ENCODE measurements around the gene SMARCD1. TPM values are rescaled to one million over a fixed set of nuclear protein-coding genes. Genes with fewer than 3 reads are reported as not detected.
A peak's percentile ranks its signal among the peaks of the same experiment; 100 is the strongest.

SMARCD1 gene
- total RNA-seq, 1 donor from 2014 or later, result 108 TPM

DNA sequence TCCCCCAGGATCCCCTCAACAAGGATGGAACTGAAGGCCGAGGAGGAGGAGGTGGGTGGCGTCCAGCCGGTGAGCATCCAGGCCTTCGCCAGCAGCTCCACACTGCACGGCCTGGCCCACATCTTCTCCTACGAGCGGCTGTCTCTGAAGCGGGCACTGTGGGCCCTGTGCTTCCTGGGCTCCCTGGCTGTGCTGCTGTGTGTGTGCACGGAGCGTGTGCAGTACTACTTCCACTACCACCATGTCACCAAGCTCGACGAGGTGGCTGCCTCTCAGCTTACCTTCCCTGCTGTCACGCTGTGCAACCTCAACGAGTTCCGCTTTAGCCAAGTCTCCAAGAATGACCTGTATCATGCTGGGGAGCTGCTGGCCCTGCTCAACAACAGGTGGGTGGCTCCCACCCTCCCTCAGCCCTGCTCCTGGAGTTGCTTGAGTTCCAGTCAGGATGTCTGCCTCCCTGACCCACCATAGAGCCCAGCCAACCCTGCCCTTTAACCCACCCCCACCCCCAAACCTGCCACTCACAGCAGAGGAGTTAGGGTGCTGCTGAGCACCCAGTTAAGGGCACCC is 26.3 kb upstream of the SMARCD1 start:
- no peak overlapping the region for H3K27ac Mint-ChIP-seq
- intact Hi-C loops (cut with micrococcal nuclease), result loop anchor here (5.0 kb wide), 1 partner anchor 282 kb away; no protein-coding TSS in a partner anchor
- TF ChIP-seq, protein P1, sequence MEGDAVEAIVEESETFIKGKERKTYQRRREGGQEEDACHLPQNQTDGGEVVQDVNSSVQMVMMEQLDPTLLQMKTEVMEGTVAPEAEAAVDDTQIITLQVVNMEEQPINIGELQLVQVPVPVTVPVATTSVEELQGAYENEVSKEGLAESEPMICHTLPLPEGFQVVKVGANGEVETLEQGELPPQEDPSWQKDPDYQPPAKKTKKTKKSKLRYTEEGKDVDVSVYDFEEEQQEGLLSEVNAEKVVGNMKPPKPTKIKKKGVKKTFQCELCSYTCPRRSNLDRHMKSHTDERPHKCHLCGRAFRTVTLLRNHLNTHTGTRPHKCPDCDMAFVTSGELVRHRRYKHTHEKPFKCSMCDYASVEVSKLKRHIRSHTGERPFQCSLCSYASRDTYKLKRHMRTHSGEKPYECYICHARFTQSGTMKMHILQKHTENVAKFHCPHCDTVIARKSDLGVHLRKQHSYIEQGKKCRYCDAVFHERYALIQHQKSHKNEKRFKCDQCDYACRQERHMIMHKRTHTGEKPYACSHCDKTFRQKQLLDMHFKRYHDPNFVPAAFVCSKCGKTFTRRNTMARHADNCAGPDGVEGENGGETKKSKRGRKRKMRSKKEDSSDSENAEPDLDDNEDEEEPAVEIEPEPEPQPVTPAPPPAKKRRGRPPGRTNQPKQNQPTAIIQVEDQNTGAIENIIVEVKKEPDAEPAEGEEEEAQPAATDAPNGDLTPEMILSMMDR (IDR thresholded peaks at IDR 0.05), result no peak
- ChIA-PET CTCF (interaction anchor here (0.6 to 1.5 kb wide), 6 partner anchors 11 to 92 kb away, joined by 3 to 5 read pairs (median 3); no protein-coding TSS in a partner anchor), POLR2A (interaction anchor here (0.7 kb wide), 1 partner anchor 26 kb away, joined by 4 read pairs; the partner anchor contains the start of gene SMARCD1)
- no peaks in the 10 kb centered on the region for H3K36me3 Mint-ChIP-seq (ENCODE audit: low read depth)
- H3K9me3 Mint-ChIP-seq, result no peaks in the 10 kb centered on the region
- peaks cover 38% of the 10 kb centered on the region for H3K27me3 Mint-ChIP-seq
- no peak overlapping the region for H3K4me3 Mint-ChIP-seq
- ATAC-seq (ENCODE audit: low read depth) (no peak), DNase-seq (no peak)
- peaks cover 16% of the 10 kb centered on the region for H3K4me1 Mint-ChIP-seq

DNA sequence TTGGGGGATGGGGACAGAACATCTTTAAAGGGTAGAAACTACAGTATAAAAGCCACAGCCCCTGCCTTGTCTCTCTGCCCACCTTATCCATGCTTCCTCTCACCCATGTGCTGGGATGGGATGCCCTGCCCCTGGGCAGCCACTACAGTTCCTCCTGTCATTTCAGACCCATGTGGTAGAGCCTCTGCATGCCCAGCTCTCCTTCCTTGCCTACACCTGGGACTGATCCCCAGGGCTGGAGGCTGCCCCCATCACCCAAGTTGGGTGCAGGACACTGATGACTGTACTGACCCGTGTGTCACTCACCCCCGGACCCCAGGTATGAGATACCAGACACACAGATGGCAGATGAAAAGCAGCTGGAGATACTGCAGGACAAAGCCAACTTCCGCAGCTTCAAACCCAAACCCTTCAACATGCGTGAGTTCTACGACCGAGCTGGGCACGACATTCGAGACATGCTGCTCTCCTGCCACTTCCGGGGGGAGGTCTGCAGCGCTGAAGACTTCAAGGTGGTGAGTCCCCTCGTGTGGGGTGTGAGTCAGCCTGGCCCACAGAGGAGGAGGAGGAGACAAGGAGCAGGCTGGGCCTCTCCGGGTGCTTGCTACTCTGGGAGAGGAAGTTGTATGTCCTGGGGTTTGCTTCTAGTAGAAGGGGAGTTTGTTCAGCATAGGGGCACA is 25.6 kb upstream of the SMARCD1 start:
- CTCF ChIA-PET, result interaction anchor here (0.6 to 1.5 kb wide), 2 partner anchors 11 to 23 kb away, joined by 3 read pairs; no protein-coding TSS in a partner anchor
- peak overlapping the region; percentile 36 for H3K27ac Mint-ChIP-seq

DNA sequence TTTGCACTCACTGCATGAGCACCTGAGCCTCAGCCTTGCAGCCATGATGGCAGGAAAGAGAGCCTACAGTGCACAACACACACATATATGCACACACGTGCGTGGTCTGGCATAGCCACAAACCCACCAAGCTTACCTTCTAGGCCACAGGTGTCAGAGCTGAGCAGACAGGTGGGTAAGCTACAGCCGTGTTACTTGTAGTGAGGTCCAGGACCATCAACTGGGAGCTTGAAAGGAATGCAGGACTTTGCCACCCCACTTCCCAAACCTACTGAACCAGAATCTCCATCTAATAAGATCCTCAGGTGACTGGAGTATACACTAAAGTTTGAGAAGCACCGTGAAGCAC is 25.0 kb upstream of the SMARCD1 start:
- POLR2A ChIA-PET, result no interaction called here
- intact Hi-C loops (cut with micrococcal nuclease), result no loop called here
- Mint-ChIP-seq H3K36me3 (ENCODE audit: low read depth) (no peaks in the 10 kb centered on the region), H3K27me3 (peaks cover 41% of the 10 kb centered on the region), H3K4me1 (peaks cover 16% of the 10 kb centered on the region), H3K4me3 (no peak overlapping the region), H3K9me3 (no peaks in the 10 kb centered on the region), H3K27ac (peak overlapping the region; percentile 36)
- no peak for DNase-seq
- TF ChIP-seq, protein P1 (IDR thresholded peaks at IDR 0.05), result no peak
- CTCF ChIA-PET, result interaction anchor here (1.5 kb wide), 2 partner anchors 9 to 24 kb away, joined by 3 to 4 read pairs; no protein-coding TSS in a partner anchor
- ATAC-seq (ENCODE audit: low read depth), result no peak

More for the DNA sequence above, 25.6 kb upstream of the SMARCD1 start:
- intact Hi-C loops (cut with micrococcal nuclease), result loop anchor here (5.0 kb wide), 1 partner anchor 282 kb away; no protein-coding TSS in a partner anchor
- no peaks in the 10 kb centered on the region for H3K9me3 Mint-ChIP-seq
- POLR2A ChIA-PET, result interaction anchor here (0.7 kb wide), 1 partner anchor 25 kb away, joined by 4 read pairs; the partner anchor contains the start of gene SMARCD1
- peaks cover 16% of the 10 kb centered on the region for H3K4me1 Mint-ChIP-seq
- H3K4me3 Mint-ChIP-seq, result no peak overlapping the region
- ATAC-seq (ENCODE audit: low read depth), result no peak
- TF ChIP-seq, protein P1 (IDR thresholded peaks at IDR 0.05), result no peak
- H3K36me3 Mint-ChIP-seq (ENCODE audit: low read depth), result no peaks in the 10 kb centered on the region
- H3K27me3 Mint-ChIP-seq, result peaks cover 41% of the 10 kb centered on the region
- no peak for DNase-seq

DNA sequence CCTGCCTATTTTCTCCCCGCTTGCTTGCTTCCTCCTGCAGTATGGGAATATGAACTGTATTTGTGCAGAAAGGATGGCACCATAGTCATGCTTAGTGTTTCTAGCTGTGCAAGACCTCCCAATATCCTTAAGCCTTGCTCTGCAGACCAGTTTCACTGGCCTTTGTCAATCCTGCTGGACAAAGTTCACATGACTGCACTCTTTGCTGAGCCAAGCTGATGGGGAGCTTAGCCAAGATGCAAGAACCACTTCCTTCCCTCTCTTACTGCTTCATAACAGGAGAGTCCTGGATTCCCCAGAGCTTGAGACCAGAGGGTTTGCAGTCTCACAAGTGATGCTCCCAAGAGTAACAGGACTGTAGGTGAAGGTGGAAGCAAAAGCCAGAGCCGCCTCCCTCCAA is 24.0 kb upstream of the SMARCD1 start:
- peaks cover 37% of the 10 kb centered on the region for H3K27me3 Mint-ChIP-seq

More for the DNA sequence above, 24.0 kb upstream of the SMARCD1 start:
- TF ChIP-seq, protein P1 (IDR thresholded peaks at IDR 0.05), result no peak
- ATAC-seq (ENCODE audit: low read depth) (no peak), DNase-seq (no peak)
- no peaks in the 10 kb centered on the region for H3K36me3 Mint-ChIP-seq (ENCODE audit: low read depth)
- H3K9me3 Mint-ChIP-seq, result no peaks in the 10 kb centered on the region
- no peak overlapping the region for H3K4me3 Mint-ChIP-seq
- H3K4me1 Mint-ChIP-seq, result peaks cover 11% of the 10 kb centered on the region
- no peak overlapping the region for H3K27ac Mint-ChIP-seq
- intact Hi-C loops (cut with micrococcal nuclease), result no loop called here
- CTCF ChIA-PET, result interaction anchor here (1.5 kb wide), 1 partner anchor 8 kb away, joined by 4 read pairs; no protein-coding TSS in a partner anchor
- POLR2A ChIA-PET, result no interaction called here
